GM21390 (cell line): ENCODE data around the gene CNST.
"Not testable (repeated sequence)": the region's sequence is repeated elsewhere in the genome, so short reads cannot be mapped to it uniquely, and the experiment has no call there.

Source experiments
- ATAC-seq: cut with Tn5 transposase; IDR thresholded peaks from one replicate; pipeline ENCODE4 v1.9.1; 2021; ENCODE audit not compliant: unreplicated experiment

Gene CNST

DNA sequence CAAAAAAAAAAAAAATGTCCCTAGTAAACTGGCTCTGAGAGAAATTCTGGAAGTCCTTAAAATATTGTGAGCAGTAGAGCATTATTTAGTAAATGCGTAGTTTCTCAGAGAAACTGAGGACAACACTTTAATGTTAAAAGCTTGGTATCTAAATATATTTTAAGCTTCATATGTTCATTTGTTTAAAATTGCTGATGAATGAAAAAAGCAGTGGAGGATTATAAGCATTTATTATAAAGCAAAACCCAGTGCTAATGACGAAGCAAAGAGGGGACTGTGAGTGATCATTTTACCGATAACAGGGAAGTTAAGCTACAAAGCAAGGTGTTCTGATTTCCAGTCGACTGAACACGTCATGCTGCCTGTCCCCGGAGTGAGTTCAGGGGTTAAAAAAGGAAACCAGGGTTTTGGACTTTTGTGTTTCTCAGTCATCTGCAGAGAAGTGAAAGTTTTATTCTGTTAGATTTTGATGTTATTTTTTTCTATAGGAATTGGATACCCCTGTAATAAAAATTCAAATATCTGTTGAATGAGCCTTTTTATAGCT lies 93.4 kb downstream of the CNST start:
- ATAC-seq, result no peak

DNA sequence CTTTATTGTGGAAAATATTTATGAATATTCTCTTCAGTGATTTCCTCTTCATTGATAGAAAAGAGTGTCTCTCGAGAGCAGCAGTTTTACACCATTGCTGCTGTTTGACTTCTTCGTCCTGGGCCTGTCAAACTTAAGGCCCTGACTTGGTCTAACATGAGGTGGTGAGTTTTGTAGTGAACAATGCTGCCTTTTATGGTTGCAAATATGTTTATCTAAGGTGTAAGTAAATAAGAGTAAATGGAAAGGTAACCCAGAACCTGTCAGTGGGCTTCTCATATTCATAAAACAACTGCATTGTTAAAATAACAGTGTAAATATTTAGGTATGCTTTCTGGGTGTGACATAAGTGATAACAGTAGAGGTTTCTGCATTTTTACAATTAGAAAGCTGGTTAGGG lies 95.2 kb downstream of the CNST start:
- ATAC-seq, result no peak

DNA sequence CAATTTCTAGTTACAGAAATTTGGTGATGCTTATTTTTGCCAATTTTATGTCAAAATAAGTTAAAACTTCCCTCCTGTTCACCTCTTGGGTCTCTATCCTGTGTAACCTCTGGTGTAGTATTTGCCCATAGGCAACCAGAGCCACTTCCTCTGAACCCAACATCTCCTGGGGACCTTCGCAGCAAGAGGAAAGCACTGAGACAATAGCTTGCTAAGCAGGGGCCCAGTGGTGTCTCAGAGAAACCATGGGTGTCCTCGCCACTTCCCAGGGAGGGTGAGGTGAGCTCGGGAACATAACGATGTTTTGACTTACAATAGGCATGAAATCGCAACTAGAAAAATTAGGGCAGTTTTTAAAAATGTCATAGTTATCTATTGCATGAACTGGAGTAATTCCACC lies 101.5 kb downstream of the CNST start:
- no peak for ATAC-seq

DNA sequence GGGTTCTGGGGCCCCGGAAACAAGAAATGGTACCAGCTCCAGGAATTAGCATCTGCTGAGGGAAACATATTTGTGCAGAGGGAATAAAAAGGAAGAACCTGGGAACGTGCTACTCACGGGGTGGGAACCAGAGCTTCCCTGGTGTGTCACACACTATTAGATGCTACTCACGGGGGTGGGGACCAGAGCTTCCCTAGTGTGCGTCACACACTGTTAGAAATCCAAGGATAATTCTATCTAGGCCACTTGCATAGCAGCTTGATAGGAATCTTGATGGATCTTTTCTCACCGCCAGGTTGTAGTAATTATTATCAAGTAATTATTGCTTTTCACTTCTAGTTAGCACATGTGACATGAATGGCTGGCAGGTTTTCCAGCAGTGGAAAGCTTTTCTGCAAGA lies 103.4 kb downstream of the CNST start:
- ATAC-seq, result no peak

DNA sequence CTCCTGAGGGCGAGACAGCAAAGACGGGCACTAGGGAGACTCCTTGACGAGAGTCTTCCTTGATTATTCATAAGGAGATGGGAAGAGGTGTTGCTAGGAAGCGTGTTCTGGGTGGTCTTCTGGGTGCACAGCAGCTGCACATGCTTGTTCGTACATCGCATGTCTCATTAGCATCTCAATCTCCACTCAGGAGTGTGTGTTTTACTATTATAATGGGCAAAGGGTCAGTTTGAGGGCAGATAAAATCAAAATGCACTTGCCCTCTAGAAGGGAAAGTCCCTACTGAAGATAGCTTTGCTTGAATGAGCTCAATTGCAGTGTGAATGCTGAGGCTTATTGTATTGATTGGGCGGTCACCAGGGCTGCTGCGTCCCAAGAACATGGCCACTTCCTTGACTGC lies 107.8 kb downstream of the CNST start:
- ATAC-seq, result no peak

DNA sequence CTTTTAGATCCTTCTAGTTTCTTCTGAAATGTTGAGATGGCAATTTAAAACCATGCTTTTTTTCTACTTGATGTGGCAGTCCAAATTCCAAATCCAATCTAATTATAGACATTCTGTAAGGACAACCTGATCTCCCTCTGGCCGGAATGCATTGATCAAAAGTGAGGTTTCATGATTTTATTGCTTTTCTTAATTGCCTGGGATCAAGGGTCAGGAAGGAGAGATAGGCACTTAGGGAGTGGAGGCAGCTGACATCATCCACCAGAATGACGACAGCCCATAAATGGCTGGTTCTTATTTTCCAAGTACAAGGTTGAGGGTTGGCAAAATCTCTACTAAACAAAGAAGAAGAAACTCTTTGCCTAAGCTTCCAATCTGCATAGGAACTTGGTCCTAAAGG lies 111.6 kb downstream of the CNST start:
- ATAC-seq, result no peak

DNA sequence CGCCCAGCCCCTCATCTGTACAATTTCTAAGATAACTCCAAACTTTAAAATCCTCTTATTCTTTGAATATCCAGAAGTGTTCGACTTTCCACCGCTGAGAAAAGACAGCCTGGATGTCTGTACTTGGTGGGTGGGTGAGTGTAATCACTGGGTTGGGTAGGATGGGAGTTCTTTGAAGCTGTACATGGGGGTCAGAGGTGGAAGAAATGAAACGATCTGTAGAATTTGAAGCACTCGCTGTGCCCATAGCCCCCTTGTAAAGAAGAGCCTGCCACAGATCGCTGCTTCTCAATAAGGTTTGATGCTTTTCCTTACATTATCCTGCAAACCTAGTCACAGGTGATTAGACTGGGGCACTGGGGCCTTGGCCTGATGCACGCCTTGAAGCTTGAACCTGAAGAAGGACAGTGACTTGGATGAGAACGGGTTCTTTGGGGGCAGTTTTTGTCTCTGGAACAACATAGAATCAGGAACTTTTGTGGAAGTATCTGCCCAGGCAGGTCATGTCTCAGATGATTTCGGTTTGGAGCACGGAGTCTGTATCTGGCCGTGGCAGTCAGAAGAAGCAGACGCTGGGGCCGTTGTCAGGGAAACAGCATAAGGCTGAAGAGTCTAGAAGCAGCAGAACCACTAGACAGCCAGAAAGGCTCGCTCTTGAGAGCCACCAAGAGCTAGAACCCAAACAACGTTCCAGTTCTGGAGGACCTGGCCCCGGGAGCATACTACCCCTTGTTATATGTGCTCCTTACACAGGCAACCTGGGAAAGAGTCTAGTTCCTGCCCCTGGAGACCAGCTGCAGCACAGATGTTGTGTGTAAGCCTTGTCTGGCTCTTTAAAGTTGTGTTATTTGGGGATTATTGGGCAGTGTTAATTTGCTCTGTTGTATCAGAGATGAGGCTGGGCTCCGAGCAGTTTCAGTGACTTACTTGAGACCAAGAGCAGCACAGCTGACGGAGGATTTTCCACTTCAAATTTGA lies 112.8 kb downstream of the CNST start:
- ATAC-seq, result no peak

DNA sequence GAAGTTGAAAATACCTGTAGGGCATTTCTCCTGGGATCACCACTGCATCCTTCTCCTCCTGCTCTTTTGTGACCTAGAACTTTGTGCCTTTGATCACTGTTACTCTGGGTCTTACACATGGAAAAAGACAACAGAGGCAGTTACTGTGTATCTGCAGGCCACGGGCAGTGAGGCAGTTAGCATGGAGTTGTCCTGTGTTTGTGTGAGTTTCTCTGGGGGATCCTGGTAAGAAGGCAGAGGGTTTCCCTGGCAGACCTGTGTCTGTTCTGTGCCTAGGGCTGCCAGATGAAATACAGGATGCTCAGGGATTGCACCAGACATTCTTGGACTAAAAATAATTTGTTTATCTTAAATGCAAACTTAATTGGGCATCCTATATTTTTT lies 113.5 kb downstream of the CNST start:
- ATAC-seq, result no peak

DNA sequence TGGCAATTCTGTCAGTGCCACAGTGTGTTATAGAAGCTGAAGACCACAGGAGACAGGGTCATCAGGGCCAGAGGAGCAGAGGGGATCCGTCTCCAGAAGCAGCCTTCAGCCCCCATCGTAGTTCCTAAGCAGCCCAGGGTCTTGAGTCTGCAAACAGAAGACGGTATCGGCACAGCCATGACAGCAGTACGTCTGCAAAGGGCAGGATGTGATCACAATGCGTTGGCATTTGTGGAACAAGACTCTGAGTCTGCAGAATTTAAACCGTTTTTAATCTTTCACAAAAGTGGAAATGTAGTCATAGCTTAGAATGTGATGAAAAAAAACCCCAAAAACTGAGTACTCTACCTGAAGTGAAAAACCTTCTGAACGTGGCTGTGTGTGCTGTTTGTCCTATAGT lies 113.9 kb downstream of the CNST start:
- ATAC-seq, result no peak

DNA sequence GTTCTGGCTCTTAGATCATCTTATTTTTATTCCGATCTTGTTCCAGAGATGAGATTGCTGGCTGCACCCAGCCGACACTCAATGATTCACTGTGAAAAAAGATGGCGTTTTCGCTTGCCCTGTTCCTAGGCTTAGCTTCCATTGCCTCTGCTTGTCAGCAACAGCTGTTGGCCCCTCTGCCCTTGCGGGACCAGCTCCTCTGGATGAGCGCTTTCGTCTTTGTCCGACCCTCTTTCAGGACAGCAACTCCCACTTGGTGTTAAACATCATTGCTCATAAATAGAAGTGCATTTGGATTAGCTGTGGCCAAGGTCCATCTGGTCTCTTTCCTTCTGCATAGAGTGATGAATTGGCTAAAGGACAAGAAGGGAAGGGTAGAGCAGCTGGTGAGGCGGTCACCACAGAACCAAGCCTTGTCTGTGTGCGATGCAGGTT lies 114.5 kb downstream of the CNST start:
- ATAC-seq, result no peak

DNA sequence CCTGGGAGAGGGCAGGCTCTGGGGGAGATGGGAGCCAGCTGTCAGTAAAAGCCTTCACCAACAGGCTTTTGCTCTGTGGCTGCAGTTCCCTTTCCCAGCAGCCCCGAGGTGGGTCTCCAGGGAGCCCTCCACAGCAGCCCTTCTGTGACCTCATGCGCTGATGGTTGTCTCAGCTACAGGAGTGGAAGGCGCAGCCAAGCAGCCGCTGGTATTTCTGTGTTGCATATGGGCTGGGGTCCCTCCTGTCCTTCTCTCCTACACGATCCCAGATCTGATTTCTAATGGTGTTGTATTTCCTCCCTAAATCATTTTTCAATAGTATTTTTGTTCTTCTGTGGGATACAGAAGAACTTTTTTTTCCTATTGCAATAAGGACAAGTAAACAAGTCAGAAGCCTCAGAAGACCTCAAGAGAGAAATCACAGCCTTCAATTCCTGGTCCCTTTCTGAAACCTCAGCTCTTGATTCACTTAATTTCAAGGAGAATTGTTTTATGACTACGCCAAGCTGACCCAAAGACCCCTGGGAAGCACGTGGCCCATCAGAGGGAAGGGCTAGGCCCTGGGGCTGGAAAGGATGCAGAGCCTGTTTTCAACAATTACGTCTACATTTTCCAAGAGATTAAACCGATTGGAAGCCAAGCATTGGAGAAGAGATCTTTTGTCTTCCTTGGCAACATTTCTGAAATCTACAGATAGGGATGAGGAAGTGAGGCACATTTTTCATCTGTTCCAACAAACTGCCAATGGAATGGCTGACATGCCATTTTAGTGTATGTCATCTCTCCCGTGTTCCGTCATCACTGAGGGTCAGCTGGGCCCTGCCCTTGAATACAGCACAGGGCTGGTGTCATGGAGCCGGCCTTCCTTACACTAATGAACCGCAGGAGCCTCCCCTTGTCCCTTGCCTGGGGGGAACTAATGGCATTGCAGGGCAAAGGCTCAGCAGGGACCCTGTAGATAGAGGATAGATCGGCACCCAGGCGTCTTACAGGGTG lies 115.9 kb downstream of the CNST start:
- no peak for ATAC-seq

DNA sequence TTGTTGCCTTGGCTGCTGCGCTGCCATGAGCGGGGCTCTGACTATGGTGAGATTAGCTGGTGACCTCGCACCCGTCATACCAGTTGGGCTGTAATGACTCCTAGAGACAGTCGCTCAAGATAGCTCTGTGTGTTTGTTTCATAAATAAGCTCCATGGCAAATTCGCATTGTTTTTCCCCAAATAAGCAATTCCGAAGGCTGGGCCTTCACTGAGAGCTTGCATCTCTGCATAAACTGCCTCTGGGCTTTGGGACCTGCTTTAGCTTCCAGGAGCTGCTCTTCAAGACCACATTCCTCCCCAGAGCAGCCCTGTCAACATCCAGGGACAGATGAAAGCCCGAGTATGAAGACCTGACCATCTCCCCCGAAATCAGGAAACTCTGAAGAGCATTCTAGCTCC lies 117.3 kb downstream of the CNST start:
- ATAC-seq, result no peak

DNA sequence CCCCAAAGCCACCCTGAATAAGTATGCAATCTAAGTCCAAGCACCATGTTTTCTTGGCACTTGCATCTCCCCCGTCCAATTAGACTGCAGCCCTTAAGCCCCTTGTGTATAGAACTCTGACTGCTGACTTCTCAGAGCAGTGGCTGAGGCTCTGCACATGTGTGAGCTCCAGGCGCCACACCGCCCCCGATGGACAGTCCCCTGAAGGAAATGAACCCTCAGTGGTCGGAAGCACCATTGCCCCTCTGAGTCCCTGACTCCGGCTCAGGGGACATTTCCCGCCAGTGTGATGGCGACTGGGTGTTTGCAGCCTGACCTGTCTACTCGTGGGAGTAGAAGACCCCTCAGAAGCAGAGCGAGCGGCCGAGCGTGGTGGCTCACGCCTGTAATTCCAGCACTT lies 120.7 kb downstream of the CNST start:
- ATAC-seq, result no peak

DNA sequence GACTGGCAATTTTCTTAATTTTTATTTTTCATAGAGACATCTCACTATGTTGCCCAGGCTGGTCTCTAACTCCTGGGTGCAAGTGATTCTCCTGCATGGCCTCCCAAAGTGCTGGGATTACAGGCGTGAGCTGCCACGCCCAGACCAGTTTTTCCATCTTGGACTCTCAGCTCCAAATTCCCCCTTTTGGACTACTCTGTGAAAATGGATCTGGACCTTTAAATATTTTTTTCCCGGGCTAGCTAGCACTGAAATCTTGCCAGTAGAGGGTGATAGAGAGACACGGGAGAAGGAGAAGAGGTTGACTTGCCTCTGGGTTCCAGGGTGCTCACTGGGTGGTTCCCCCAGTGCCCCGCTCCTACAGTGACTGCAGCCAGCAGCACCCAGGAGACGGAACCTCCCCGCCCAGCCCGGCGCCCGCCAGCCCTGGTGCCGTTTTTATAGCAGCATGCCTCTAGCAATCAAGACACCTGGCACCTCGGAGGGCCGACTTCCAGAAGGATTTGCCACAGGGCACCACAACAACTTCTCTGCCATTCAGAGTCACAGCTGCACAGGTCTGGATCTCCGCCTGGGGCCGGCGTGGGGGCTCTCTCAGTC lies 123.3 kb downstream of the CNST start:
- ATAC-seq, result peak; percentile 98

DNA sequence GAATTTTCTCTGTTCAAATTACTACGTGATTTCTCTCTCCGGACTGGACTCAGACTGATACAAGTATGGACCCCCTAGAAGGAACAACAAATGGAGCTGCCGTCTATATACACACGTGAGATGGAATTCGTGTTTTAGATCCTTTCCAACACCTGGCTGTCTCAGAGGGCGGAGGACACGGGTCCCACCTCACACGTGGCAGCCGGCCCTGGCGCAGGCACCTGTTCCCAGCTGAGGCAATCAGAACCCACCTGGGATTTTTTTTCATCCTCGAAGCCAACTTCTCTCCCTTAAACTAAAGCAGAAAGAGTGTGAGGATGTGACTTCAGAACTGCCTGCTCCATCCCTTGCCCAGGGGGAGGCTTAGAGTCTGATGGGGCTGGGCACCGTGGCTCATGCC lies 123.8 kb downstream of the CNST start:
- ATAC-seq, result no peak

DNA sequence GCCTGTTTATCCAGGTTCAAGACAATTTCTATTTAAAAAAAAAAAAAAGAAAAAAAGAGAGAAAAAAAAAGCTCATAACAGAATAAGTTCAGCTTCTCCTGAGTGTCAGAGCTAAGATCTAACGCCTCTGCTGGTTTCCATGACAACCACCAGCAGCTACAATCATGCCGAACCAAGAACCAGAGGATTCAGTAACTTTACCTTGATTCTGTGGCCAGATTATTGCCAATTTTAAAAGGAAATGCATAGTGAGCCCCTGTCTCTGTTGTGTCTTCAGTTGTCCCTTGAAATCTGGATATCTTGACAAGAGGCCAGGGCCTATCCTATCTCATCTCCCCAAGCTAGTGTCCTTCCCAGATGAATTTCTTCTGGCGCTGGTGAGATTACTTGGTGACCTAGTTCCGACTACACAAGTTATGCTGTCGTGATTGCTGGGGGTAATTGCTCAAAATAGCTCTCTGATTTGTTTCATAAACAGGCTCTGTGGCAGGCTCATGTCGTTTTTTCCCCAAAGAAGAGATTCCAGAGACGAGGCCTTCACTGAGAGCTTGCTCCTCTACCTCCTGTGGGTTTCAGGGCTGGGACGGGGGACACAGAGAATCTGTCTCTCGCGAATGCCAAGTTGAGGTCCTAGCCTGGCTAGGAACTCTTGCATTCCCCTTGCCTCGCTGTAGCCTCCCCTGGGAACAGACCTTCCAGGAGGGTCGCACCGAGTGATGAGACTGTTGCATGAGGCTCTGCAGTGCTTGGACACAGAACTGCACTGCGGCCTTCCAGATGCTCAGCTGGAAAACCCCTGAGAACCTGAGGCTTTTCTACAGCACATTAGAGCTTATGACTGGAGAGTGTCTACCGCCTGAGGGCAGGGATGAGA lies 125.6 kb downstream of the CNST start:
- no peak for ATAC-seq

DNA sequence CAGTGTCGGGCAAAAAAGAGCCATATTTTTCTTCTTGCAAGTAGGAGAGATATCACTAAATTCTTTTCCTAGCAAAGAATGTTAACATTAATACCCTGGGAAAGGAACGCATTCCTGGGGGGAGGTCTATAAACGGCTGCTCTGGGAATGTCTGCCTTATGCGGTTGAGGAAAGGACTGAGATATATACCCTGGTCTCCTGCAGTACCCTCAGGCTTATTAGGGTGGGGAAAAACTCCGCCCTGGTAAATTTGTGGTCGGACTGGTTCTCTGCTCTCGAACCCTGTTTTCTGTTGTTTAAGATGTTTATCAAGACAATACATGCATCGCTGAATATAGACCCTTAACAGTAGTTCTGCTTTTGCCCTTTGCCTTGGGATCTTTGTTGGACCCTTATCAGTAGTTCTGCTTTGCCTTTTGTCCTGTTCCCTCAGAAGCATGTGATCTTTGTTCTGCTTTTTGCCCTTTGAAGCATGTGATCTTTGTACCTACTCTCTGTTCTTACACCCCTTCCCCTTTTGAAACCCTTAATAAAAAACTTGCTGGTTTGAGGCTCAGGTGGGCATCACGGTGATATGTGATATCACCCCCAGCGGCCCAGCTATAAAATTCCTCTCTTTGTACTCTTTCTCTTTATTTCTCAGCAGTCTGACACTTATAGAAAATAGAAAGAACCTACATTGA lies 128.1 kb downstream of the CNST start:
- not testable (repeated sequence) for ATAC-seq

DNA sequence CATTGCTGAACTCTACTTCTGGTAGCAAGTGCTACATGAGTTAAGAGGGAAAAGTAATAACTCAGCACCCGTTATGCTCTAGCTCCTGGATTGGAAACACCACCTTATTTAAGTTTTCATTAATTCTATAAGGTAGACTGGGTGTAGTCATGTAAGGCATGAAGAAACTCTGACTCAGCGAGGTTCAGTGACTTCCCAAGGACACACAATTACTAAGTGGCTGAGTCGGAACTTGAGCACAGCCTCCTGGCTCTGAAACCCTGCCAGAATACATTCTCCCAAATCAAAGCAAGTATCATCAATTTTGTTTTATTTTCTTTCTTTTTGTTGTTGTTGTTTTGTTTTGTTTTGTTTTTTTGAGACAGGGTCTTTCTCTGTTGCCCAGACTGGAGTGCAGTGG lies 128.9 kb downstream of the CNST start:
- ATAC-seq, result no peak

DNA sequence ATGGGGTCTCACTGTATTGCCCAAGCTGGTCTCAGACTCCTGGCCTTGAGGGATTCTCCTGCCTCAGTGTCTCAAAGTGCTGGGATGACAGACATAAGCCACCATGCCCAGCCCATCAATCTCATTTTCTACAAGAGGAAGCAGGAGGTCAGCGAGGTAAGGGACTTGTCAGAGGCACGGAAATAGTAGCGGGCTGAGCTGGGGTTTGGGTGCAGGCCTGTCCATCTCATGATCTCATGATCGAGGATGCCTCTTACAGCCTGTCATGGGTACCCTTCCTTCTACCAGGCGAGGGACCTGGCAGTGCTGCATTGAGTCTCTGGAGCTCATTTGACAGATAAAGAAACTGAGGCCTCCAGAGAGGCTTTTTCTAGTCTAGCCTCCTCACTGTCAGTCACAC lies 129.4 kb downstream of the CNST start:
- ATAC-seq, result no peak
